ENCODE results near the gene TMEM69.
"Not testable (repeated sequence)": the region's sequence is repeated elsewhere in the genome, so short reads cannot be mapped to it uniquely, and the experiment has no call there.

TMEM69 gene

GRCh38 chr1:45686288-45687013, 1.5 kb upstream of the TMEM69 start, which contains the start of gene GPBP1L1:
Gene GPBP1L1 (minus strand): TSS chr1:45686533. CDS start chr1:45659087, 27,446 bp downstream.
- peak within 1 kb of the TSS; percentile 100 for H3K4me3 ChIP-seq (ENCODE audit: low read depth, low read length)
- DNase-seq (ENCODE audit: low read depth) = peak; percentile 91
- TF ChIP-seq, protein P1, sequence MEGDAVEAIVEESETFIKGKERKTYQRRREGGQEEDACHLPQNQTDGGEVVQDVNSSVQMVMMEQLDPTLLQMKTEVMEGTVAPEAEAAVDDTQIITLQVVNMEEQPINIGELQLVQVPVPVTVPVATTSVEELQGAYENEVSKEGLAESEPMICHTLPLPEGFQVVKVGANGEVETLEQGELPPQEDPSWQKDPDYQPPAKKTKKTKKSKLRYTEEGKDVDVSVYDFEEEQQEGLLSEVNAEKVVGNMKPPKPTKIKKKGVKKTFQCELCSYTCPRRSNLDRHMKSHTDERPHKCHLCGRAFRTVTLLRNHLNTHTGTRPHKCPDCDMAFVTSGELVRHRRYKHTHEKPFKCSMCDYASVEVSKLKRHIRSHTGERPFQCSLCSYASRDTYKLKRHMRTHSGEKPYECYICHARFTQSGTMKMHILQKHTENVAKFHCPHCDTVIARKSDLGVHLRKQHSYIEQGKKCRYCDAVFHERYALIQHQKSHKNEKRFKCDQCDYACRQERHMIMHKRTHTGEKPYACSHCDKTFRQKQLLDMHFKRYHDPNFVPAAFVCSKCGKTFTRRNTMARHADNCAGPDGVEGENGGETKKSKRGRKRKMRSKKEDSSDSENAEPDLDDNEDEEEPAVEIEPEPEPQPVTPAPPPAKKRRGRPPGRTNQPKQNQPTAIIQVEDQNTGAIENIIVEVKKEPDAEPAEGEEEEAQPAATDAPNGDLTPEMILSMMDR (IDR thresholded peaks at IDR 0.05; ENCODE audit: low read depth, low read length, missing control alignments) = no peak

DNA sequence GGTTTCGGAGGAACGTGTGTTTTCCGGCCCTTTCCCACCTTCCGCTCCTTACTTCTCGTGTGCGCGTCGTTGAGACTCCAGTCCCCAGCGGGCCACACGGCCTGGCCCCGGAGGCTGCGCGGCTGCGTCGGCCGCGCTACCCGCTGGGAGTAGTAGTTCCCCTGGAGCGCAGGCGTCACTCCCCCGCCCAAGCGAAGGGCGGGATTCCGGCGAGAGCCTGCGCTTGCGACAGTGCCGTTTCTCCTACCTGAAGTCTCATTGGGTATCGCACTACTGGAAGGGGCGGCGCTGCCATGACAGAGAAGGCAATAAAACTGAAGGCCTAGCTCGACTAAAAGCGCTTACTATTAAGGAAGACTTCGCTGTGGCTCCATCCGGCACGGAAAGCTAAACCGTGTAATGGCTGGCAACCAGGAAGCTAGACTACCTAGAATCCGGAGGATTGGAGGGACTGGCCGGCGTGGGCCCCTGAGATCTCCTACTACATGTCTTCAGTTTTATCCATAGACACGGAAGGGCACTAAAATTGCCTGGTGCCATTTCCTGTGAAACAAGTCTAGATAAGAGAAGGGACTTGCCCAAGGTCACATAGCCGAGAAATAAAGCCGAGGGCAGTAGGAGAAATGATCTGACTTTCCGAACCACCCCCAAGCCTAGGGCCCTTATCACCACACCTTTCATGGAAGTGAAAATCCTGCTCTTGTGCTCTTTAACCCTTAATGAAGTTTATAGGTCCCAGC, 797 bp upstream of the TMEM69 start:
- peak overlapping the region; percentile 100 for H3K4me3 ChIP-seq (ENCODE audit: low read depth, low read length)
- TF ChIP-seq, protein P1 (IDR thresholded peaks at IDR 0.05; ENCODE audit: low read depth, low read length, missing control alignments) = no peak
- DNase-seq (ENCODE audit: low read depth) = peak; percentile 98

DNA sequence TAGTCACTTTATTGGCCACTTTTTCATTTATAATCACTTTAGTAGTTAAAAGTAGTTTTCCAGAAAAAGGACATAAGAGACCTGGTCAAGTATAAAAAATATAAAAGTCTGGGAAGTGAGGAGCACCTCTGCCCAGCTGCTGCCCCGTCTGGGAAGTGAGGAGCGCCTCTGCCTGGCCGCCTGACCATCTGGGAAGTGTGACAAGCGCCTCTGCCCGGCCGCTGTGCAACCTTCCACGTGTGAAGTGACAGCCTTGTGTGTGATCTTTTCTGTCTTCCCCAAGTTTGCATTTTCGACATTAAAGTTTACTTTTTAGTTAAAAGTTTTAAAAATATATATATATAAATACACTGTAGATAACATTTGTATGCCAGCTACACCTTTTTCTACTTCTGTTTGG, 5.8 kb downstream of the TMEM69 start:
- not testable (repeated sequence) for DNase-seq (ENCODE audit: low read depth); H3K4me3 ChIP-seq (ENCODE audit: low read depth, low read length)

- TF ChIP-seq, protein P1 (IDR thresholded peaks at IDR 0.05; ENCODE audit: low read depth, low read length, missing control alignments) = no peak
- DNase-seq (ENCODE audit: low read depth) = no peak
- no peak overlapping the region for H3K4me3 ChIP-seq (ENCODE audit: low read depth, low read length)
These were observed 6.8 kb downstream of the TMEM69 start for GRCh38 chr1:45694823-45695222.

DNA sequence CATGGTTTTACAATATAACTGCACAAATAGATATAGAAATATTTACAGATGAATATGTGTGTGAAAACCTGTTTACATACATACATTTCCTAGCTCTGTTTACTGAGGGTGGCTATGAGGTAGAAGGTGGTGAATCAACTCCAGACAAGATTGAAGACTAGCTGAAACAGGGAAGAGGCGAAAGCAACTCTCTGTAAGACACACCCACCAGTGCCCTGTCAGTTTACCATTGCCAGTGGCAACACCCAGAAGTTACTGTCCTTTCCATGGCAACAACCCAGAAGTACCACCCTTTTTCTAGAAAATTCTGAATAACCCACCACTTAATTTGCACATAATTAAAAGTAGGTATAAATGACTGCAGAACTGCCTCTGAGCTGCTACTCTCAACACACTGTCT, 16.7 kb downstream of the TMEM69 start:
- H3K4me3 ChIP-seq (ENCODE audit: low read depth, low read length) = no peak overlapping the region
- TF ChIP-seq, protein P1 (IDR thresholded peaks at IDR 0.05; ENCODE audit: low read depth, low read length, missing control alignments) = no peak
- no peak for DNase-seq (ENCODE audit: low read depth)

DNA sequence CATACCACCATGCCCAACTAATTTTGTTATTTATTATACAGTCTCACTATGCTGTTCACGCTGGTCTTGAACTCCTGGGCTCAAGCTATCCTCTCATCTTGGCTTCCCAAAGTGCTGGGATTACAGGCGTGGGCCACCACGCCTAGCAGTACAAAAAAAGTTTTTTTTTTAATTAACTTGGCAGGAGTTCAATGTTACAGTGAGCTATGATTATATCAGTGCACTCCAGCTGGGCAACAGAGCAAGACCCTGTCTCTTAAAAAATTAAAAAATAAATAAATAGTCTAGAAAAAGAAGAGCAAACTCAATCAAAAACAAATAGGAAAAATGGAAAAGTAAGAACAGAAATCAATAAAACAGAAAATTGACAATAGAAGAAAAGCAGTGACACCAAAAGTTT, 25.7 kb downstream of the TMEM69 start:
- TF ChIP-seq, protein P1 (IDR thresholded peaks at IDR 0.05; ENCODE audit: low read depth, low read length, missing control alignments) = no peak
- H3K4me3 ChIP-seq (ENCODE audit: low read depth, low read length) = no peak overlapping the region
- no peak for DNase-seq (ENCODE audit: low read depth)

DNA sequence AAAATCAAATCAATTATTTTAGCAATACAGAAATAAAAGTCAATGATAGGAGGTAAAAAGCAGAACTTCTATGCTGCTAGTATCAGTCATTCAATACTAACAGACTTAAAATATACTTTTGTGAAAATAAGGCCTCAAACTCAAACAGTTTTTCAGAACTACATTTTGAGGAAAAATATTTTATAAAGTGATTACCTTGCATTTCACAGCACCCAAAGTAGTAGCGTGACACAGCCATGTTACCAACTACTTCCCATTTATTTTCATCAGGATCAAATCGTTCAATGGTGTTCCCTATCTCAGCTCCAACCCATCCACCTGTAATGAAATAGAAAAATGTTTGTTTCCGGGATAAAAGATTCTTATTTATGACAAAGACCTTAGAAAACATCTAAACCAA, 28.7 kb downstream of the TMEM69 start:
- TF ChIP-seq, protein P1 (IDR thresholded peaks at IDR 0.05; ENCODE audit: low read depth, low read length, missing control alignments) = no peak
- no peak for DNase-seq (ENCODE audit: low read depth)
- no peak overlapping the region for H3K4me3 ChIP-seq (ENCODE audit: low read depth, low read length)

DNA sequence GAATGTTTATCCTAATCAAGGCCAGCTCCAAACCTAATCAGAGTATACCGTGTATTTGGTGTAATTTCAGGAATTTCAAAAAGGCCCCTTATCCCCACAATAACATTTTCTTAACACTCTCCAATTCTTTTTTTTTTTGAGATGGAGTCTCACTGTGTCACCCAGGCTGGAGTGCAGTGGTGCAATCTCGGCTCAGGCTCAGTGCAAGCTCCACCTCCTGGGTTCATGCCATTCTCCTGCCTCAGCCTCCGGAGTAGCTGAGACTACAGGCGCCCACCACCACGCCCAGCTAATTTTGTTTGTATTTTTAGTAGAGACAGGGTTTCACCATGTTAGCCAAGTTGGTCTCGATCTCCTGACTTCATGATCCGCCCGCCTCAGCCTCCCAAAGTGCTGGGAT, 29.4 kb downstream of the TMEM69 start:
- not testable (repeated sequence) for DNase-seq (ENCODE audit: low read depth); H3K4me3 ChIP-seq (ENCODE audit: low read depth, low read length)

All from GM12864 (cell line).